K562 (cell line): ENCODE results near the gene IGSF3. TPM values are rescaled to one million over a fixed set of nuclear protein-coding genes. Genes with fewer than 3 reads are reported as not detected.
A peak's percentile ranks its signal among the peaks of the same experiment; 100 is the strongest.

Experiments
- ATAC-seq: fragments of 200-7000 bp; cut with Tn5 transposase; 3 replicates; pipeline ENCODE4 v1.9.1; 2020; ENCODE audit warnings: moderate library complexity
- BruUV-seq: library from RNA; stranded (reverse); fragments of 400-500 nt; replicated peaks from 2 replicates; lab custom pipeline; 2021; lab: Mats Ljungman, UMichigan
- CTCF ChIA-PET: fragments of 300-600 bp; formaldehyde crosslinking; extraction: SDS; loops from one replicate; lab custom pipeline; 2021; ENCODE audit warnings: low intra/inter-chr PET ratio; lab: Yijun Ruan, JAX
- POLR2A ChIA-PET: fragments of 300-600, 350-650 bp; sonication (Branson Sonifier 250); formaldehyde crosslinking; extraction: SDS; loops from one replicate; lab custom pipeline; 2021; ENCODE audit warnings: antibody characterized with exemption, inconsistent platforms; lab: Yijun Ruan, JAX
- DNase-seq, 4 experiments: peaks; one replicate each; pipeline versions ENCODE4 v3.0.0 to v3.0.0-alpha.2; 2011 to 2018; ENCODE audit warnings: low spot score in 3 of 4, mixed read lengths in 3 of 4; ENCODE audit errors: extremely low read depth in 1 of 4
- FAIRE-seq: peaks from 2 replicates; lab custom pipeline; 2011; peaks lifted over from hg19 to GRCh38; lab: Jason Lieb, UNC
- H2AFZ ChIP-seq: 2 replicates; pipeline ENCODE4 v1.6.0; 2011; ENCODE audit warnings: low read depth, low read length, control low read depth, inconsistent platforms
- H3K27ac ChIP-seq: fragments of 200-600 bp; 3 replicates; pipeline ENCODE4 v1.8.0; 2011; ENCODE audit warnings: low read depth, mild to moderate bottlenecking, control low read depth, inconsistent platforms, low read length, moderate library complexity, mixed read lengths; ENCODE audit errors: extremely low read depth
- H3K27me3 ChIP-seq, 2 experiments: fragments of 300-600 bp in 1 of 2; 2 replicates in 1 of 2; 3 replicates in 1 of 2; pipeline versions ENCODE4 v1.6.0 to v1.8.0; 2011; ENCODE audit warnings: inconsistent platforms in 2 of 2, low read length in 2 of 2, mild to moderate bottlenecking in 1 of 2, mixed read lengths in 1 of 2, moderate library complexity in 1 of 2; ENCODE audit not compliant: control insufficient read depth in 2 of 2, insufficient read depth in 2 of 2
- H3K36me3 ChIP-seq: fragments of 300-600 bp; 3 replicates; pipeline ENCODE4 v1.8.0; 2011; ENCODE audit warnings: mild to moderate bottlenecking, low read length, inconsistent platforms; ENCODE audit not compliant: control insufficient read depth, insufficient read depth
- H3K4me1 ChIP-seq, 2 experiments: fragments of 200-600 bp in 1 of 2; replicated peaks in 1 of 2; 2 replicates in 1 of 2; 3 replicates in 1 of 2; pipeline versions ENCODE4 v1.5.1 to v1.8.0; 2011; ENCODE audit warnings: inconsistent platforms in 2 of 2, low read length in 2 of 2, mild to moderate bottlenecking in 1 of 2, mixed read lengths in 1 of 2, moderate library complexity in 1 of 2; ENCODE audit not compliant: control insufficient read depth in 2 of 2, insufficient read depth in 2 of 2
- H3K4me2 ChIP-seq: 2 replicates; pipeline ENCODE4 v1.6.1; 2011; ENCODE audit warnings: low read length, control low read depth, inconsistent platforms, mixed read lengths; ENCODE audit not compliant: insufficient read depth
- H3K4me3 ChIP-seq: fragments of 200-600 bp; sonication (generic), shearing (Covaris generic); 2 replicates; pipeline ENCODE4 v1.5.1; 2016; ENCODE audit warnings: control low read depth, inconsistent platforms
- H3K79me2 ChIP-seq: fragments of 200-600 bp; 3 replicates; pipeline ENCODE4 v1.8.0; 2011; ENCODE audit warnings: low read length, inconsistent platforms; ENCODE audit not compliant: control insufficient read depth, insufficient read depth
- H3K9ac ChIP-seq, 2 experiments: 2 replicates each; pipeline versions ENCODE4 v1.6.0 to v1.6.1; 2011; ENCODE audit warnings: low read depth in 2 of 2, low read length in 2 of 2, control low read depth in 1 of 2, inconsistent platforms in 1 of 2, mild to moderate bottlenecking in 1 of 2, mixed read lengths in 1 of 2; ENCODE audit not compliant: insufficient read depth in 1 of 2
- H3K9me1 ChIP-seq: one replicate; pipeline ENCODE4 v1.6.0; 2011; ENCODE audit warnings: inconsistent platforms, mild to moderate bottlenecking, low read length, moderate library complexity; ENCODE audit not compliant: control insufficient read depth, insufficient read depth
- H3K9me3 ChIP-seq: replicated peaks from 2 replicates; pipeline ENCODE4 v1.5.1; 2011; ENCODE audit warnings: low read depth, low read length, inconsistent platforms; ENCODE audit not compliant: control insufficient read depth, insufficient read depth
- H4K20me1 ChIP-seq: replicated peaks from 2 replicates; pipeline ENCODE4 v1.6.1; 2011; ENCODE audit warnings: low read length, inconsistent platforms, mixed read lengths; ENCODE audit not compliant: control insufficient read depth, insufficient read depth
- DPF2 ChIP-seq: fragments of 450-650 bp; IDR thresholded peaks from 2 replicates; pipeline ENCODE4 v1.6.1; 2016
- GATAD2A ChIP-seq: fragments of 450-650 bp; IDR thresholded peaks from 2 replicates; pipeline ENCODE4 v1.6.1; 2017
- HDAC8 ChIP-seq: fragments of 450-650 bp; IDR thresholded peaks from 2 replicates; pipeline ENCODE4 v1.6.1; 2016; ENCODE audit warnings: mild to moderate bottlenecking, missing genetic modification characterization, moderate library complexity, missing compliant biosample characterization
- KLF16 ChIP-seq: IDR thresholded peaks from 2 replicates; pipeline ENCODE4 v1.6.1; 2016; ENCODE audit warnings: antibody characterized with exemption
- L3MBTL2 ChIP-seq: fragments of 450-650 bp; IDR thresholded peaks from 2 replicates; pipeline ENCODE4 v1.6.1; 2016; ENCODE audit warnings: mild to moderate bottlenecking, moderate library complexity
- MECOM ChIP-seq: fragments of 250-450 bp; sonication (Bioruptor Pico); IDR thresholded peaks from 2 replicates; pipeline ENCODE4 v1.8.0; 2022; ENCODE audit warnings: inconsistent platforms
- MYC ChIP-seq, 2 experiments: fragments of 250-450 bp in 1 of 2; sonication (Bioruptor Pico) in 1 of 2; IDR thresholded peaks; 2 replicates each; pipeline versions ENCODE4 v1.5.1 to v1.6.1; 2012 to 2021; ENCODE audit warnings: low read depth in 2 of 2, borderline replicate concordance in 1 of 2, improper control_type of control experiment in 1 of 2, low read length in 1 of 2, mild to moderate bottlenecking in 1 of 2, moderate library complexity in 1 of 2
- ZNF384 ChIP-seq: IDR thresholded peaks from 2 replicates; pipeline ENCODE4 v1.6.1; 2012; ENCODE audit warnings: low read depth, low read length, improper control_type of control experiment
- ZNF592 ChIP-seq: fragments of 450-650 bp; IDR thresholded peaks from 2 replicates; pipeline ENCODE4 v1.6.1; 2017; ENCODE audit warnings: antibody characterized with exemption, mild to moderate bottlenecking
- ZNF668 ChIP-seq: fragments of 250-450 bp; sonication (Bioruptor Pico); IDR thresholded peaks from 2 replicates; pipeline ENCODE4 v1.8.0; 2022; ENCODE audit warnings: mild to moderate bottlenecking, inconsistent platforms
- WGBS: fragments of 100-300 bp; shearing (Covaris generic); methylation state at CpG from one replicate; pipeline ENCODE4 v1.1.6; 2016; ENCODE audit warnings: low coverage, mixed read lengths; ENCODE audit not compliant: insufficient coverage; ENCODE audit errors: missing lambda C conversion rate; 5-methylcytosine and 5-hydroxymethylcytosine counted together
- in situ Hi-C: fragments of 300-500 bp; cut with MboI; formaldehyde crosslinking; loops from 4 replicates; pipeline ENCODE4 v1.15.0; 2018; ENCODE audit warnings: inconsistent platforms, mixed read lengths
- intact Hi-C: fragments of 100-400 bp; cut with micrococcal nuclease; formaldehyde crosslinking; loops from 2 replicates; pipeline ENCODE4 v1.14.2; 2022
- polyA plus RNA-seq, 8 experiments: library from polyadenylated mRNA; depleted of rRNA in 4 of 8; stranded (reverse) in 5 of 8; unstranded in 3 of 8; fragments of >200 nt; fragmentation: Nextera tagmentation in 2 of 8; fragmentation: Illumina TruSeq in 1 of 8; extraction: Ambion mirVana in 2 of 8; extraction: Trizol in 1 of 8; gene quantifications; 2 replicates each; pipeline versions ENCODE4 v1.2.1 to v1.2.3, GENCODE V29; 2011 to 2014; ENCODE audit warnings: inconsistent platforms in 1 of 8, missing spikeins in 1 of 8
- total RNA-seq, 7 experiments: library from RNA; depleted of rRNA in 6 of 7; stranded (reverse); fragments of >200 nt in 6 of 7; fragmentation: Illumina TruSeq in 2 of 7; extraction: Trizol in 2 of 7; gene quantifications; 2 replicates each; pipeline versions ENCODE4 v1.2.1 to v1.2.3, GENCODE V29; 2011 to 2021; ENCODE audit warnings: low replicate concordance in 1 of 7
- TF ChIP-seq, protein P1 (sequence below): fragments of 450-650 bp; formaldehyde crosslinking; IDR thresholded peaks from 2 replicates; pipeline ENCODE4 v1.4.0; 2022; ENCODE audit warnings: missing genetic modification characterization

The IGSF3 gene
- total and polyA plus RNA-seq, 9 of the 15 experiments (the other 6 are each of a cell fraction or from before 2014, with no cell fraction given), result 1.1 to 15.0 (median 8.3) TPM

DNA sequence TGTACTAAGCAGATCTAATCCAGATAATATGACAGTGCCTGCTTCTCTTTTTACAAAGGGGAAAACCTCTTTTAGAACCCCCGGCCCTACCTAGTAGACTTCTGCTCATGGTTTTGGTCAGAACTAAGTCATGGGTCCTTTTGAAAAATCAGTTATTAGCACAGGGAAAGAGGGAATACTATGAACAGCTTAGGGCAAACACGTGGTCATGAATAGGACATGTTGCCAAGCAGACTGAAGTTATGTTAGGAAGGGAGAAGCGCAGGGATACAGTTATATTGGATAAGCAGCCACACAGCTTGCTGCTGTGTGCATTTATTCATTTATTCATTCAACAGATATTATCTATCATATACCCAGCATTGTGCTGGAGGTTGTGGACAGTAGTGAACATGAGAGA is 25.3 kb upstream of the IGSF3 start:
- ChIA-PET CTCF (no interaction called here), POLR2A (interaction anchor here (1.6 kb wide), 1 partner anchor 16 kb away, joined by 5 read pairs; no protein-coding TSS in a partner anchor)
- no TSS peak for BruUV-seq
- H4K20me1 ChIP-seq, result no peaks in the 10 kb centered on the region
- no peaks in the 10 kb centered on the region for H3K9me1 ChIP-seq
- FAIRE-seq (no peak), ATAC-seq (no peak), DNase-seq (no peak)
- H3K27me3 ChIP-seq, result no peaks in the 10 kb centered on the region
- peak overlapping the region; percentile 91 for H2AFZ ChIP-seq
- TF ChIP-seq HDAC8 (tag) (no peak), KLF16 (no peak), ZNF592 (peak; percentile 52), MYC (IDR thresholded peaks at IDR 0.05; ENCODE audit: low read depth, low read length) (peak; percentile 43; the same call in 1 of the 2 replicates), MYC (CRISPR knock-in tag; IDR thresholded peaks at IDR 0.05; ENCODE audit: borderline replicate concordance, low read depth) (no peak), MECOM (peak; percentile 84), GATAD2A (peak; percentile 37; the same call in 1 of the 2 replicates), ZNF668 (CRISPR knock-in tag) (peak; percentile 11; the same call in 1 of the 2 replicates), DPF2 (0 out of 2 replicates have a peak, but pooled peaks have one; percentile 15), ZNF384 (no peak), L3MBTL2 (peak; percentile 14; the same call in 1 of the 2 replicates)
- TF ChIP-seq, protein P1, sequence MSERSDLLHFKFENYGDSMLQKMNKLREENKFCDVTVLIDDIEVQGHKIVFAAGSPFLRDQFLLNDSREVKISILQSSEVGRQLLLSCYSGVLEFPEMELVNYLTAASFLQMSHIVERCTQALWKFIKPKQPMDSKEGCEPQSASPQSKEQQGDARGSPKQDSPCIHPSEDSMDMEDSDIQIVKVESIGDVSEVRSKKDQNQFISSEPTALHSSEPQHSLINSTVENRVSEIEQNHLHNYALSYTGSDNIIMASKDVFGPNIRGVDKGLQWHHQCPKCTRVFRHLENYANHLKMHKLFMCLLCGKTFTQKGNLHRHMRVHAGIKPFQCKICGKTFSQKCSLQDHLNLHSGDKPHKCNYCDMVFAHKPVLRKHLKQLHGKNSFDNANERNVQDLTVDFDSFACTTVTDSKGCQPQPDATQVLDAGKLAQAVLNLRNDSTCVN (CRISPR knock-in tag), result 0 out of 2 replicates have a peak, but pooled peaks have one; percentile 21
- no peaks in the 10 kb centered on the region for H3K9me3 ChIP-seq
- no peaks in the 10 kb centered on the region for H3K36me3 ChIP-seq
- no peak overlapping the region for H3K4me3 ChIP-seq
- no peak overlapping the region; the same call in 1 of the 3 replicates for H3K27ac ChIP-seq
- no peaks in the 10 kb centered on the region for H3K79me2 ChIP-seq
- in situ Hi-C loops, result no loop called here
- H3K4me1 ChIP-seq, result peaks cover 36 to 75% of the 10 kb centered on the region in 2 experiments; a peak in 4 of 5 replicates
- intact Hi-C loops, result no loop called here
- no peak overlapping the region for H3K4me2 ChIP-seq
- WGBS, result 50% methylated on average over 3 of the region's 3 CpGs
- H3K9ac ChIP-seq, result peak overlapping the region; percentile 43 to 69; a peak in 2 of 4 replicates
